MCF 10A (cell line): Measurements from ENCODE around the gene APOB. TPM values are rescaled to one million over a fixed set of nuclear protein-coding genes. Genes with fewer than 3 reads are reported as not detected.

ENCODE experiments used
- BruUV-seq: library from RNA; stranded (reverse); fragments of 400-500 nt; replicated peaks from 2 replicates; lab custom pipeline; 2021; lab: Mats Ljungman, UMichigan
- CTCF ChIA-PET: fragments of 300-600 bp; sonication (Branson Sonifier 250); formaldehyde crosslinking; extraction: SDS; loops from one replicate; lab custom pipeline; 2021; ENCODE audit warnings: antibody characterized with exemption, inconsistent platforms; lab: Yijun Ruan, JAX
- POLR2A ChIA-PET: fragments of 300-600, 350-650 bp; sonication (Branson Sonifier 250); formaldehyde crosslinking; extraction: SDS; loops from one replicate; lab custom pipeline; 2020; ENCODE audit warnings: antibody characterized with exemption, inconsistent platforms; lab: Yijun Ruan, JAX
- DNase-seq: peaks from one replicate; pipeline ENCODE4 v3.0.0-alpha.2; 2018; ENCODE audit not compliant: unreplicated experiment
- H3K27ac Mint-ChIP-seq: one replicate; pipeline ENCODE4 v1.8.0; 2022; ENCODE audit warnings: mild to moderate bottlenecking, low read depth, mixed read lengths; ENCODE audit not compliant: unreplicated experiment
- H3K27me3 Mint-ChIP-seq: one replicate; pipeline ENCODE4 v1.8.0; 2022; ENCODE audit warnings: mixed read lengths; ENCODE audit not compliant: insufficient read depth, unreplicated experiment
- H3K36me3 Mint-ChIP-seq: one replicate; pipeline ENCODE4 v1.8.0; 2022; ENCODE audit warnings: mild to moderate bottlenecking, moderate library complexity, mixed read lengths; ENCODE audit not compliant: insufficient read depth, unreplicated experiment
- H3K4me1 Mint-ChIP-seq: one replicate; pipeline ENCODE4 v1.8.0; 2022; ENCODE audit warnings: mixed read lengths; ENCODE audit not compliant: insufficient read depth, unreplicated experiment
- H3K4me3 Mint-ChIP-seq: one replicate; pipeline ENCODE4 v1.8.0; 2022; ENCODE audit warnings: mild to moderate bottlenecking, moderate library complexity, mixed read lengths; ENCODE audit not compliant: unreplicated experiment
- H3K9me3 Mint-ChIP-seq: one replicate; pipeline ENCODE4 v1.8.0; 2022; ENCODE audit warnings: mixed read lengths; ENCODE audit not compliant: unreplicated experiment
- intact Hi-C: fragments of 100-400 bp; cut with micrococcal nuclease; formaldehyde crosslinking; loops from 2 replicates; pipeline ENCODE4 v1.14.1; 2022
- total RNA-seq: library from RNA; stranded (reverse); gene quantifications from 2 replicates; pipeline ENCODE4 v1.2.3, GENCODE V29; 2022
- TF ChIP-seq, protein P1 (sequence below): fragments of 200-600 bp; IDR thresholded peaks from one replicate; pipeline ENCODE4 v1.8.0; 2022; ENCODE audit warnings: antibody characterized with exemption, mild to moderate bottlenecking; ENCODE audit not compliant: unreplicated experiment

APOB gene
- total RNA-seq, 1 experiment from 2014 or later, result not detected

DNA sequence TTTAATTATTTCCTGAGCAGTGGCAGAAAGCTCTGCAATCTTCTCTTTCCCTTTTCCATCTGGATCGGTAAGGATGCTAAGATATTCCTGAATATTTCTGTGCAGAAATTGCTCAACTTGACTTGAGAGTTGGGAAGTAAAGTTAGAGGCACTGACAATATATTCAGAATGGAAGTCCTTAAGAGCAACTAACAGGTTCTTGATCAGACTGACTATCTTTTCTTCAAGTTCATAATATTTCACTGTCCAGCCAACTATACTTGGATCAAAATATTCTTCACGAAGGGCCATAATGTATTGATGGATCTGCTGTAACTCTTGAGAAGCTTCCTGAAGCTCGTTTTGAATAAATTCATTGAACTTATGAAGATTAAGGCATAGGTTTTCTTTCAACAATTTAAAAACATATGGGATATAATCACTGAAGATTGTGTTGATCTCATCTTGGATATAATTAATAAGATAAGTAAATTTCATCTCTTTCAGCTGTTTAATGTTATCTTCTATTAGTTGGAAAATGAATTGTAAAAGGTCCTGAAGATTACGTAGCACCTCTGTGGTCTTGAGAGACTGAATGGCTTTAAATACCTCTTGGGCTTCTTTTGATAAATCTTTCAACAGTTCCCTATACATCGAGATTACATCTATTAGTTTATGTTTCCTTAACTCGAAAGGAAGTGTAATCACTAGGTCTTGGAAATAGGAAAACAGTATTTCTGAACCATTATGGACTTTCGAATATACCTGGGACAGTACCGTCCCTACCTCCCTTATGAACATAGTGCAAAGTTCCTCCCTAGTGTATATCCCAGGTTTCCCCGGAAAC, 41.7 kb downstream of the APOB start:
- ChIA-PET CTCF (no interaction called here), POLR2A (no interaction called here)
- TF ChIP-seq, protein P1, sequence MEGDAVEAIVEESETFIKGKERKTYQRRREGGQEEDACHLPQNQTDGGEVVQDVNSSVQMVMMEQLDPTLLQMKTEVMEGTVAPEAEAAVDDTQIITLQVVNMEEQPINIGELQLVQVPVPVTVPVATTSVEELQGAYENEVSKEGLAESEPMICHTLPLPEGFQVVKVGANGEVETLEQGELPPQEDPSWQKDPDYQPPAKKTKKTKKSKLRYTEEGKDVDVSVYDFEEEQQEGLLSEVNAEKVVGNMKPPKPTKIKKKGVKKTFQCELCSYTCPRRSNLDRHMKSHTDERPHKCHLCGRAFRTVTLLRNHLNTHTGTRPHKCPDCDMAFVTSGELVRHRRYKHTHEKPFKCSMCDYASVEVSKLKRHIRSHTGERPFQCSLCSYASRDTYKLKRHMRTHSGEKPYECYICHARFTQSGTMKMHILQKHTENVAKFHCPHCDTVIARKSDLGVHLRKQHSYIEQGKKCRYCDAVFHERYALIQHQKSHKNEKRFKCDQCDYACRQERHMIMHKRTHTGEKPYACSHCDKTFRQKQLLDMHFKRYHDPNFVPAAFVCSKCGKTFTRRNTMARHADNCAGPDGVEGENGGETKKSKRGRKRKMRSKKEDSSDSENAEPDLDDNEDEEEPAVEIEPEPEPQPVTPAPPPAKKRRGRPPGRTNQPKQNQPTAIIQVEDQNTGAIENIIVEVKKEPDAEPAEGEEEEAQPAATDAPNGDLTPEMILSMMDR, result no peak
- DNase-seq, result no peak
- no TSS peak for BruUV-seq
- H3K9me3 Mint-ChIP-seq, result no peaks in the 10 kb centered on the region
- H3K36me3 Mint-ChIP-seq, result no peaks in the 10 kb centered on the region
- intact Hi-C loops, result no loop called here
- peaks cover 38% of the 10 kb centered on the region for H3K27me3 Mint-ChIP-seq
- no peaks in the 10 kb centered on the region for H3K4me1 Mint-ChIP-seq
- no peak overlapping the region for H3K27ac Mint-ChIP-seq
- H3K4me3 Mint-ChIP-seq, result no peak overlapping the region

DNA sequence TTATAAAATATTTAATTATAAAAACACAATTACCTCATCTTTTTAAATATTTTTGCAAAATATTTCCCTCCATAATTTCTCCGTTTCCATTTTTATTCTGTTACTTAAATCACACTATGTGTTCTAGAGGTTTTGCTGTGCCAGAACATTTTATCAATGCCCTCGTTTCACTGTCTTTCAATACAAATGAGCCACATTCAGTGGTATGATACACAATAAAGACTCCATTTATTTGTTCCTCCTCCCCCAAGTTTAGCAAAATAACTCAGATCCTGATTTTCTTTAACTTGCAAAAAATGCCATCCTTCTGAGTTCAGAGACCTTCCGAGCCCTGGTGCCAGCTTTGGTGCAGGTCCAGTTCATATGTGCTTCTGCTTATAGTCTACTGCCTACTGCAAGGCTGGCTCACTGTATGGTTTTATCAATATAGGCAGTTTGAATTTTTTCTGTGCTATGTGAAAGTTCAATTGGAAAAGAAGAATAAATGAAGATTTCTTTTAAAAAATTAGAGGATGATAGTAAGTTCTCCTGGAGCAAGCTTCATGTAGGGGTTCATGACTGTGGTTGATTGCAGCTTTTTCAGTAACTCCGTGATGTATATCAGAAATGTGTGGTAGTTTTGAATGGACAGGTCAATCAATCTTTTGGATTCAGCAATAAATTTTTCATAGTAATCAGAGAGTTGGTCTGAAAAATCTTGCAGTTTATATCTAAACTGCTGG, 42.5 kb downstream of the APOB start:
- Mint-ChIP-seq H3K4me1 (no peaks in the 10 kb centered on the region), H3K4me3 (no peak overlapping the region), H3K27ac (no peak overlapping the region), H3K36me3 (no peaks in the 10 kb centered on the region), H3K9me3 (no peaks in the 10 kb centered on the region), H3K27me3 (peaks cover 30% of the 10 kb centered on the region)
- intact Hi-C loops, result no loop called here
- POLR2A ChIA-PET, result no interaction called here
- TF ChIP-seq, protein P1, result no peak
- CTCF ChIA-PET, result no interaction called here
- no peak for DNase-seq
- BruUV-seq, result no TSS peak

GRCh38 chr2:20999906-21000645, 43.8 kb downstream of the APOB start:
- intact Hi-C loops, result no loop called here
- peaks cover 16% of the 10 kb centered on the region for H3K27me3 Mint-ChIP-seq
- CTCF ChIA-PET, result interaction anchor here (1.1 kb wide), 1 partner anchor 42 kb away, joined by 3 read pairs; no protein-coding TSS in a partner anchor

More at GRCh38 chr2:20999906-21000645, 43.8 kb downstream of the APOB start:
- BruUV-seq, result no TSS peak
- no peaks in the 10 kb centered on the region for H3K4me1 Mint-ChIP-seq
- no peaks in the 10 kb centered on the region for H3K9me3 Mint-ChIP-seq
- no peak for DNase-seq
- H3K36me3 Mint-ChIP-seq, result no peaks in the 10 kb centered on the region
- H3K4me3 Mint-ChIP-seq, result no peak overlapping the region
- no peak overlapping the region for H3K27ac Mint-ChIP-seq
- POLR2A ChIA-PET, result no interaction called here
- TF ChIP-seq, protein P1, result no peak
